ENCODE results near the gene LRP4.

LRP4 gene

DNA sequence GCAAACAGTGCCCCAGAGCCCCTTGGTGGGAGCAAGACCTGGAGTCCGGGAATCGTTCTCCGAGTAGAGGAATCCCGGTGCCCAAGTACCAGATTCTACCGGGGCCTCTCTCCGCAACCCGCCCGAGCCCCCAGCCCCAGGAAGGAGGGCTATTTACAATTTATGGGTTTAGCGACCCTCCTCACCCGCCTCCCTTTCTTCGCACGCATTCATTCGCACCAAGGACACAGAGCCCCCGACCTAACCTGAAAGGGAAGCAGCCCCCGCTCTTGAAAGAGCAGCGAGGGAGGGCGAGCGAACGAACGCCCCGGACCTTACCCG, 628 bp downstream of the LRP4 start:
- no peak for DNase-seq

DNA sequence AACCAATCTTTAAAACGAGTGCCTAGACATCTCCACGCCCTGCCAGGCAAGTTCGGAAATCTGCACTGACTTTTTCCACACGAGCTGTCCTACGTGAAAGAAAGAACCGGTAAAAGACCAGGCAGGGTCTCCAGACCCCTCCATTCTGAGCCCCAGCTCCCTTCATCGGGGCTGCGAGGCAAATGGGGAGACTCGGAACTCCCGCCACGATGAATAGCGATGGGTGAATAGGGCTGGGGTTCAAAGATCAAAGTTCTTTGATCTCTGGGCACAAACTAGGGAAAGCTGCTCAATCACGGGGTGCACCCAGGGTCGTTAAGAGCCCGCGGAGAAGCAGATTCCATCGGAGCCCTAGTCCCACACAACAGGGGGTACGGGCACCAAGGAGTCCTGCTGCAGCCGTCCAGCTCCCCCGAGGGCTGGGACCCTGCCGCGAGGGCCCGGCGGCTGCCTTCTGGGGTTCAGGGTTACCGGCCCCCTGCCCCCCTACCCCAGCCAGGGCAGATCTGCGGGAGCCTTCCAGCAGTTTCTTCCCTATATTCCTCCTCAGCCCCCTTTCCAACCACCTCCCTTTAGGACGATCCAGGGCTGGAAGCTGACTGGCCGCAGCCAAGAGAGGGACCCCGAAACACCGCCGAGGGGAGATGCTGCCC, 1.1 kb downstream of the LRP4 start:
- DNase-seq, result no peak

DNA sequence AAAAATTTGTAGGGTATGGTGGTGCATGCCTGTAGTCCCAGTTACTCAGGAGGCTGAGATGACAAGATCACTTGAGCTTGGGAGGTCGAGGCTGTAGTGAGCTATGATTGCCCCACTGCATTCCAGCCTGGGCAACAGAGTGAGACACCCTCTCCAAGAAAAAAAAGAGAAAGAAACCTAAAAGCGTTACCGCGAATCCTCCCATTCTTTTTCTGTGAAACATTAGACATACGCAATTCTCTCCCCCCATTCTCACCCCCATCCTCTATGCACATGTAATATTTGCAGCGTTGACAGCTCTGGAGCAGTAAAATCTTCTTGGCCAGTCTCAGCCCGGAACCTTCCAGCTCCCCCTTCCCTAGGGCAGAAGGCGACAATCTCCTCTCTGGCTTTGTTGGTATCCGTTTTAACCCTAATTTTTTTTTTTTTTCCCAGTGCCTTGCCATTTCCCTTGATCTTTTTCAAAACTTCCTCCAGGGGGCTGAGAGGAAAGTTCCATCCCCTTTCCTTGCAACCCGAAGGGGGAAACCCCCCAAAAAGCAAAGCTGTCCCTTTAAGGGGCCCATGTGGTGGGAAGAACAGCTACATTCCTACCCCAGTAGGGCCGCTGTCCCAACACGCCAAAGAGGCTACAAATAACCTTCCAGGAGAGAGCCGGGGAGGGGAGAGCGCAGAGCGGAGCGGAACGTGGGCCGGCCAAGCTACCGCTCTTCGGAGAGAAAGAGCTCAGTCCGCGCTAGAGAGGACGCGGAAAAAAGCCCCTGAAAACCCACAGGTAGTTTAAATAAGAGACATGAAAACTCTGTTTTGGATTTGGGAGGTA, 1.9 kb downstream of the LRP4 start:
- no peak for DNase-seq

DNA sequence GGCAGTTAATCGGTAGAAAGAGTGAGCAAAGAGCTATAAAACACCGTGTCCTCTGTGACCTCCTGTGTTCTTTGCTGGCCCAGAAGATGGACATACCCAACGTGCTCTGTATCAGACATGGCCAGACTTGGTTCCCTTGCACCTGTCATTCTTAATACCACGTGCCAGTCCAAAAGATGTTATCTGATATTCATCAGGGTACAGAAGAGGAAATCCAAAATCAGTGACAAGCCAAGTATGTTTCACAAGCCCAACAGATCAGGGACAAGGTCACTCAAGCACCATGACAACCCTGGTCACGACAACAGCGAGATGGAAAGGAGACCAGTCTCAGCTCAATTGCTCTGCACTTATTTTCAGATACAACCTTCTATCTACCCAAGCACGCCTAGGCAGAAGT, 3.4 kb downstream of the LRP4 start:
- no peak for DNase-seq

DNA sequence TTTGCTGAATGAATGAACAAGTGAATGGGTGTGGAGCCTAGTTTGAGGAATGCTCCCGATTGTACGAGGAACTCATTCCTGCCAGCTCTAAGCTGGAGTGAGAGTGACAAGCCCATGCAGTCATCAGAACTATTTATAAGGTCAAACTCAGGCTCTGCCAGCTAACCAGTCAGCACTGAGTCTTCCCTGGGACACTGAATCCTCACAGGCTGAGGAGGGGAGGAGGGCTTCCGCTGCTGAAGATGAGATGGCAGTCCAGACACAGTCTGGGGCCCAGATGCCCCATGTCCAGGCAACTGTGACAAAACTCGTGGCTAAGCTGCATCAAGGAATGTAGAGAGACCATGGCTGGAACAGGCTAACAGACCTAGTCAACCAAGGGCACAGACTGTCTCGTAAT, 4.0 kb downstream of the LRP4 start:
- DNase-seq, result no peak

DNA sequence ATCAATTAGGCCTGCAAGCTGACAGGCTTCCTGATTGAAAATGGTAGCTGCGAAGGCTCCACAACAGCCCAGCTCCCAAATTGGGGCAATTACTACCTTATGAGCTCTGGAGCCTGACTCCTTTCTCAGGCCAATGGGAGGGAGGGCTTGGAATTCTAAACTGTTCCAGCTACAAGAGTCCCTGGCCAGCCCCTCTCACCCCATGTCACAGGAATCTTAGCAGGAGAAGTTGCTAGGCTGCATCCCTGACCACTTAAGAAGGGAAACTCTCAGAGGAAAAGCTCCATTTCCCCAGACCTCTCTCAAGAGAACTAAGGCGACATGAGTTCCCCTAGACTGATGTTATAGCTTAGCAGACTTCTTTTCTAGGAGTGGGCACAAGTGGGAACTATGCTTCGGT, 4.9 kb downstream of the LRP4 start:
- no peak for DNase-seq

DNA sequence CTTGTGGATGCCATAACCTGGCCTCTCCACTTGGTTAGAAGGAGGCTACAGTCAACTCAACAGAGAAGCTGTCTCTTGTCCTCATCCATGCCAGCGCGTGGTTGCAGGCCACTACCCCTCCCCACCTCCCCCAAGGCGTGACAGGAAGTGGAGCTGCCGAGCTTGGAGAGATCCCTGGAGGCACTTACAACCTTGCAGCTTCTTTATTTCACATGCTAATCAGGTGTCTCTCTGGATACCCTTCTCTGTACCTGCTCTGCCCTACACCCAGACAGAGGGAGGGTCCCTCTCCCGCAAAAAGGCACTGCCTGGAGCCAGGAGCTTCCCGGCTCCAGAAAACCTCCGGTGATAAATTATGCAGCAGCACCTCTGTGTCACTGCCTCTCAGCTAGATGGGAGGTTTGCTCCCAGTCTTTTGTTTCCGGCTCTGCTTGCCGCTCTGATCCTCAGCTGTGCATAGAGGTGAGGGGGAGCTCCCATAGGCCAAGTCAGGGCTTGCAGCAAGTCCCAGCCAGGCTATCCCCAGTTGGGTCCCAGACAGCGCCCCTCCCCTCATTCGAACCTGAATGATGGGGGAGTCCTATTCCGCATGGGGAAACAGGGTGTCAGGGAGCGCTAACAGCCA, 5.7 kb downstream of the LRP4 start:
- no peak for DNase-seq

DNA sequence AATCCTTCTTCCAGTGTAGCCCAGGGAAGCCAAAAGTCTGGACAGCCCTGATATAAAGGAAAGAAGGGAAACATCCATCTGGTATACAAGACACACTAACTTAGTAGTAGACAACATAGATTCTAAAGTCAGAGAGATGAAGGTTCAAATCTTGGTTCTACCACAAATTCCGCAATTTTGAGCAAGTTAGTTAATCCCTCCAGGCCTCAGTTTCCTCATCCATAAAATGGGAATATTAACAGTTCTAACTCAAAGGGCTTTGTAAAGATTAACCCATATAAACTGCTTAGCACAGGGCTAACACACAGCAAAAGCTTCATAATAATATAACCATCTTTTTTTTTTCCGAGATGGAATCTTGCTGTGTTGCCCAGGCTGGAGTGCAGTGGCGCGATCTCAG, 10.7 kb downstream of the LRP4 start:
- no peak for DNase-seq

DNA sequence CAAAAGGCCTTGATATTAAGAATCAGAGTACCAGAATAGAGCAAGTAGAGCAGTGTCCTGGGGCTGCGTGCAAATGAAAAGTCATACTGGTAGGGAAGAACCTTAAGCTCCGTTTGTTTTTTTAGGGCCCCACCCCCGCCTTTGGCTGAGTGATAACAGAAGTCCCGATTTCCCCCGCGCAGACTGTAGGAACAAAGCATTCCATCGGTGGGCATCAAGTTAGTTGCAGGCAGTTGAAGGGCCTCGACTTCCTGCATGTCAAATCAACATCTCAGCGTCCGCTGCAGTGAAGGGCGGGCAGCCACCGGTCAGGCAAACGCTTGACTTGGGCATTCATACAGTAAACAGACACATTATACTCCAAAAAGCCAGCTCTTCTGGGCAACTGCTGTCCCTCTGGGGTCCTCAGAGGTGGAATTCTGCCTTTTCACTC, 11.7 kb downstream of the LRP4 start:
- no peak for DNase-seq

DNA sequence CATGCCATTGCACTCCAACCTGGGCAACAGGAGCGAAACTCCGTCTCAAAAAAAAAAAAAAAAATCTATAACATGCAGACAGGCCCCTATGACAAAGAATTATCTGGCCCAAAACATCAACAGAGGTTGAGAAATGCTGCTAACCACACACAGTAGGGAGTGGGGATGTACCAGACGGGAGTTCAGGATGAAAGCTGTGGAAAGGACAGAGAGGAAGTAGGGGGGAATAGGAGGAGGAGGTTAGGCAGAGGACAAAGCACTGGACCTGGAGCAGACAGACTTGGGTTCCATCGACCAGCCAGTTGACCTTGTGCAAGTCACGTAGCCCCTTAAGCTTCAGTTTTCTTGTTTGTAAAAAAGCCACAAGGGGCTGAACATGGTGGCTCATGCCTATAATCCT, 12.5 kb downstream of the LRP4 start:
- DNase-seq, result no peak

DNA sequence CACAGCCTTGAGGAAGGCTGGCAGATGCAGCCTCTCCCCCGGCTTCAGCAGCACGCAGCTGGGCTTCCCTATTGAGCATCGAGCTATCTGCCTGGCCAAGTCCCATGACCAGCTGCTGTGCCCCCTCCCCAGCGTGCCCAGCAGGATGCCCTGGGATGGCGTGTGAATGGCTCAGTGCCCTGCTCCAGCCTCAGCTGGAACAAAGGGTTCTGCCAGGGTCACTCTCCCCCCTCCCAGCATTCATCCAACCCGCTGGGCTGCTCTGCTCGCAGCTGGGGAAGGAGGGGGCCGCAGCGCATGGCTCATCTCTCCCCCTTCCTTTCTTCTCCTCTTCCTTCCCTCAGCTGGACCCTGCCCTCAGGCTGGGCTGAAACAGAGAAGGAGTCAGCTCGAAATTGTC, 14.5 kb downstream of the LRP4 start:
- no peak for DNase-seq

DNA sequence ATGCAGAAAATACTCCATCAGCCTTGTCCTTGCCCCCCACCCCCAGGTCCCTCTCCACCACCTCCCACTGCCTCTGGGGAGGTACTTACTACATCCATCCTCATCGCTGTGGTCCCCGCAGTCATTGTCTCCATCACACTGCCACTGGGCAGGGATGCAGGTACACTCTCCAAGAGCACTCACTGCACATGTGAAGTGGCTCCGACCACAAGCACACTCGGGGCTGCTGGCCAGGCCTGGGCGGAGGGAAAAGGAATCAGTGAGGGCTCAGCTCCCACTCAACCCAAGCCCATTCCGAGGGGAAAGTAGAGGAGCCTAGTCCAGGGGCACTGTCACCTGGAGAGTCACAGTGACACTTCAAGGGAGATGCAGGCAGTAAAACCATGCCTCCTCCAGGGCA, 15.7 kb downstream of the LRP4 start:
- no peak for DNase-seq

DNA sequence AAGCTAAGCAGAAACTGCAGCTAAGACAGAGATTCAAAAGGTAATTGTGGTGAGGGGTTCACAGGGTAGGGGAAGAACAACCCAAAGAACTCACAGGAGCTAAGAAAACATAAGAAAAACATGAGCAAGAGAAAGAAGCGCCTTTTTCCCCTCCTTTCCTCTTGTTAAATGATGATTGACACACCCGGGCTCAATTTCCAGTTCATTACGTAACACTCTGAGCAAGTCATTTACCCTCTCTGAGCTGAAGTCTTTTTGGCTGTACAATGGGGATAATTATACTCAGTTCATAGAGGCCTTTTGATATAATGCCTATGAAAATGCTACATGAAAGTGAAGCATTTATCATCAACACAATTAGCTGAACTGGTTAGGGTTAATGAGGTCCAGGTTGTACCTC, 17.2 kb downstream of the LRP4 start:
- DNase-seq, result no peak

DNA sequence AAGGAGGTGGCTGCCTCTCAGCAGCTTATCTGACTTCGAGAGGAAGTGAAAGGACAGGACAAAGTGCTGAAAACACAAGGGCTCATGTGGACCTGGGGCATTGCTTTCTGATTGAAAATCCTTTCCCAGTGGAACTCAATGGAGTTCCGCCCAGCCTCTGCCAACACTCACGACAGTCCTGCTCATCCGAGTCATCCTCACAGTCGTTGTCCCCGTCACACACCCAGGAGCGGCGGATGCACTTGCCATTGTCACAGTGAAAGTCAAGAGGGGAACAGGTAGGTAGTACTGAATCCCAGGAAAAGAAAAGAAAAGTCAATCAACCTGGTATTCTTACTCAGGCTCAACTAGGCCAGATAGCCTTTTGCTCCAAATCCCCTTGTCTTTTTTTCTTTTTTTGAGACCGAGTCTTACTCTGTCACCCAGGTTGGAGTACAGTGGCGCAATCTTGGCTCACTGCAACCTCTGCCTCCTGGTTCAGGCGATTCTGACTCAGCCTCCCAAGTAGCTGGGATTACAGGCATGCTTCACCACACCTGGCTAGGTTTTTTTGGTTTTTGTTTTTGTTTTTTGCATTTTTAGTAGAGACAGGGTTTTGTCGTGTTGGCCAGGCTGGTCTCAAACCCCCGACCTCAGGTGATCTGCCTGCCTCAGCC, 18.1 kb downstream of the LRP4 start:
- DNase-seq, result no peak

DNA sequence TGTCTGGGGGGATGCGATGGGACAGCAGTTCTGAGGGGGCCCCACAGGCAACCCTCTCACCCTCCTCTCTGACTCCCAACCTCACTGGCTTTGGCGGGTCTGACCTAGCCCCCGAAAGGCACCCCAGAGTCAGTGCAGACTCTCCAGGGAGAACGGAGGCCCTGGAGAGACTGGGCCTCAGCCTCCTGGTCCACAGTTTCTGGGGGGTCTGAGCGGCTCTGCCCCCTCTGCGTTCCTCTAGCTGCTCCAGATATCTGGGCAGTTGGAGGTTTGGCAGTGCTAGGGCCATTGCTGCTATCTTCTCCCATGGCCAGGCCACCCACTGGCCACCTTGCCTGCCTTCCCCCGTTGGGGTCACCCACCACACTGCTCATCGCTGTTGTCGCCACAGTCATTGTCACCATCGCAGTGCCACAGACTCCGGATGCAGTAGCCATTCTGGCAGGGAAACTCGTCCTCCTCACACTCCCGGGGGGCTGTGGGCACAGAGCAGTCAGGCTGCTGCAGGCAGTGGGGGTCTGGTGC, 18.8 kb downstream of the LRP4 start:
- DNase-seq, result no peak

DNA sequence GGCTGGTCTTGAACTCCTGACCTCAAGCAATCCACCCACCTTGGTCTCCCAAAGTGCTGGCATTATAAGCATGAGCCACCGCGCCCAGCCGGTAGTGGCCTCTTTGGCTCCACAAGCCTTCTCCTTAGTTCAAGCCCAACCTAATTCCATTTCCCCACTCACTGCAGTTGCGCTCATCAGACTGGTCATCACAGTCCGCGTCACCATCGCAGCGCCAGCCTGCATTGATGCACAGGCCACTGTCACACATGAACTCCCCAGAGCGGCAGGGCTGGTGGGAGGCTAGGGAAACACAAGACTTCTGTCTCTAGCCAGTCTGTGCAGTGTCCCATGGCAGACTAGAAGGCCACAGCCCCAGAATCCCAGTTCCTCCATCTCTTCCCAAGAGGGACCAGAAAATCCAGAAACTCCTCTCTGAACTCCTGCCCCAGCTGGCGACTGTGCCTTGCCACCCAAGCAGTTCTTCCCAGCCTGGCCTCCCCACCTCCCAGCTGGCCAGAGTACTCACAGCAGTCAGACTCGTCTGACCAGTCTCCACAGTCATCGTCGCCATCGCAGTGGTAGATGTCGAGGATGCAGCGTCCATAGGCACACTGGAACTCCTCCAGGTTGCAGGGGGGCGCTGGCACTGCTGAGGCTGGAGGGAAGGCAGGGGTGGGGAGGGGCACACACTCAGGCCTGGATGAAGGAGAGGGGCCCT, 19.8 kb downstream of the LRP4 start:
- no peak for DNase-seq

DNA sequence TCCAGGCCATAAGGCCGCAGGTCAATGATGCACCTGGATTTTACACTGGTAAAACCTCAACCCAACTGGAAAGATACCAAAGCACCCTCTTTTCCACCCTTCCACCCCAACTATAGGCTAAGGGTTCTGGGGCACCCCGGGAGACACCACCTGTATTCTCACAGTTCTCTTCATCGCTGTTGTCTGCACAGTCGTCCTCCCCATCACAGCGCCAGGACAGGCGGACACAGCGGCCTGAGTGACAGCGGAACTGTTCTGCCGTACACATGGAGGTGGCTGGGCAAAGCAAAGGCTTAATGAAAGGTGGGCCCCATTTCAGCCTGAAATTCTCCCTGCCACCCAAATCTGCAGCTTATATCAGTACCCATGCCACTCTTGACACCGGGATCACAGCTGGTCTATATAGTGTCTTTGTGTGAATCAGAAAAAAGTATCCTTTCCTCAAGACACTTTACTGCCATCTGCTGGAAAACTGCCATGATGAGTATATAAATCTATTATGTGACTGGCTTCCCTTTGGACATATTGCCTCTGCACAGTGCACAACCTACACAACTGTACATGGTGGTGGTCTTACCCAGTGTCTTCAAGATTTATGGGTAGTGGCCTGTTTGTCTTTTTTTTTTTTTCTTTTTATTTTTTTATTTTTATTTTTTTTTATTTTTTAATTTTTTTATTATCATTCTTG, 21.5 kb downstream of the LRP4 start:
- DNase-seq, result no peak

DNA sequence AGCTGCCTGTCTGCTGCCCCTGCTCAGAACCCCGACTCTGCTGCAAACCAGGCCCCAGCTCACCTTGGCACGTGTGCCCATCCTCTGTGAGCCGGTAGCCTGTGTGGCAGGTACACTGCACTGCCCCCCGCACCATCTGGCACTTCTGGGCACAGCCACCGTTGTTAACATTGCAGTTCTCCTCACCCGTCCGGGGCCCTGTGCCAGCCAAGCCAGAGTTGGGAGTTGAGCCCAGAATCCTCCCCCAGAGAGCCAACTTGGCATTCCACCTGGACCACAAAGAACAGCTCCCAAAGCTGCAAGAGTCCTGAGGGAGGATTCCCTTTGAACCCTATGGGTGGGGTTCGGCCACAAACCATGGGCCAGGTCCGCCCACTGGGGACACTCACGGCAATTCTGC, 22.5 kb downstream of the LRP4 start:
- DNase-seq, result no peak

DNA sequence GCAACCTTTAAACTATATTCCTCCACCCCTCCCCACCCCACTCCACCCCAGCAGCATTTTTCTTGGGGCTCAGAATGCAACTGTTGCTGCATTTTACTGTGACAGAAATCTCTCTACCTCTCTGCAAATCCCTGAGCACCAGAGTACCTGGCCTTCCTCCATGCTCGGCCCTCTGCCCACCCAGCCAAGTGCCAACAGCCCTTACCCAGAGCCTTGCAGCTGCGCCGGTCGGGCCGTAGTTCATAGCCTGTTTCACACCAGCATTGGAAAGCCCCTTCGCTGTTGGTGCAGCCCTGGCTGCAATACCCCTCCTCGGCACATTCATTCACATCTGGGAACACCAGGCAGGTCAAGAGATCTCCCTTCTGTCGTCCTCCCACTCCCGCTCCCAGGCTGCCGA, 23.4 kb downstream of the LRP4 start:
- DNase-seq, result no peak

DNA sequence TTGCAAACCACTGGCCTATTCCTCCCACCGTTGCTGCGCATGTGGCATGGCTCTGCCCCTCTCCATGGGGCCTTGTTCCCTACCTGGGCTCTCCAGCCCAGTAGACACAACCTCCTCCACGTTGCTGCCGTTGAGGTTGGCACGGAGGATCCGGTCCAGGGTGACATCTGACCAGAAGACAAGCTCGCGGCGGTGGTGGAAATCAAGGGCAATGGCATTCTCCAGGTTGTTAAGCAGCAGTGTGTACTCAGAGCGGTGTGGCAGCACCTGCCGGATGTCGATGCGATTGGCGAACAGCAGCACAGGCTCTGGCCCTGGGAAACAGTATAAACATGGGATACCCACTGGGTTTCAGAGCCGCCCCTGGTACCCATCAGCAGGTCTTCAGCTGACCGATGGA, 23.8 kb downstream of the LRP4 start:
- no peak for DNase-seq

DNA sequence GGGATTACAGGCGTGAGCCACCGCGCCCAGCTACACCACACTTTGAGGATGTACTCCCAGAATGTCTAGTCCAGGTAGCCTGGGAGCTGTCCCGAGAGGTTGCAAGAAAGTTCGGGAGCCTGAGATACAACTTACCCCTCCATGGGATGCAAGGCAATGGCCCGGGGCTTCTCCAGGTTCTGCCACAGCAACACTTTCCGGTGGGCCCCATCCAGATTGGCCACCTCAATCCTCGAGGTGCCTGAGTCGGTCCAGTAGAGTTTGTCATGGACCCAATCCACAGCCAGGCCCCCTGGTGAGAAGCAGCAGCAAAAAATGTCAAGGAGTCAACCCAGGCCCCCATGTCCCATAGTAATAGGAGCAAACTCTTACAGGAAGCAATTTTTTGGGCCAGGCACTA, 25.5 kb downstream of the LRP4 start:
- no peak for DNase-seq

DNA sequence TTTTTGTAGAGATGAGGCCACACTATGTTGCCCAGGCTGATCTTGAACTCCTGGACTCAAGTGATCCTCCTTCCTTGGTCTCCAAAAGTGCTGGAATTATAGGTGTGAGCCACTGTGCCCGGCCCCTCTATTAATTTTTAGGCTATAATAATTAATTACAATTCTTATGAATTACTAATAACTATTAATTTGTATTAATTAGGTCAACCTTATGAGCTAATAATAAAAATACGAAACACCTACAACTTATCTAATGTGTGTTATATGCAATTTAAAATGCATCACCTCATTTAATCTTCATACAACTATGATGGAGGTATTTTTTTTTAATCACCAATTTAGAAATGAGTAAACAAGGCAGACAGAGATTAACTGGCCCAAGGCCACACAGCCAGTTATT, 26.2 kb downstream of the LRP4 start:
- DNase-seq, result no peak

DNA sequence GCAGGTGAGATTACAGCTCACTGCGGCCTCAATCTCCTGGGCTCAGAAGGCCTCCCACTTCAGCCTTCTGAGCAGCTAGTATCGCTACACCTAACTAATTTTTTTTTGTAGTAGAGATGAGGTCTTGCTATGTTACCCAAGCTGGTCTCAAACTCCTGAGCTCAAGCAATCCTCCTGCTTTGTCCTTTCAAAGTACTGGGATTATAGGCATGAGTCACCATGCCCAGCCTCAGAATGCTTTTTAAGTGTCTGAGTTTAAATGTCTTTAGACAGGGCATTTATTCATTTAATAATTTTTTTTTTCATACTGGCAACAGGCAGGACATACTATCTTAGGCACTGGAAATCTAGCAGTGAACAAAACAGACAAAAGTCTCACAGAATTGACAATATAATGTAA, 27.7 kb downstream of the LRP4 start:
- DNase-seq, result no peak
